ENCODE results near the gene BIN1.

Gene BIN1

GRCh38 chr2:127094509-127095366, 12.2 kb downstream of the BIN1 start:
- DNase-seq (ENCODE audit: extremely low read depth, low read depth), result no peak
- TF ChIP-seq, protein P1, sequence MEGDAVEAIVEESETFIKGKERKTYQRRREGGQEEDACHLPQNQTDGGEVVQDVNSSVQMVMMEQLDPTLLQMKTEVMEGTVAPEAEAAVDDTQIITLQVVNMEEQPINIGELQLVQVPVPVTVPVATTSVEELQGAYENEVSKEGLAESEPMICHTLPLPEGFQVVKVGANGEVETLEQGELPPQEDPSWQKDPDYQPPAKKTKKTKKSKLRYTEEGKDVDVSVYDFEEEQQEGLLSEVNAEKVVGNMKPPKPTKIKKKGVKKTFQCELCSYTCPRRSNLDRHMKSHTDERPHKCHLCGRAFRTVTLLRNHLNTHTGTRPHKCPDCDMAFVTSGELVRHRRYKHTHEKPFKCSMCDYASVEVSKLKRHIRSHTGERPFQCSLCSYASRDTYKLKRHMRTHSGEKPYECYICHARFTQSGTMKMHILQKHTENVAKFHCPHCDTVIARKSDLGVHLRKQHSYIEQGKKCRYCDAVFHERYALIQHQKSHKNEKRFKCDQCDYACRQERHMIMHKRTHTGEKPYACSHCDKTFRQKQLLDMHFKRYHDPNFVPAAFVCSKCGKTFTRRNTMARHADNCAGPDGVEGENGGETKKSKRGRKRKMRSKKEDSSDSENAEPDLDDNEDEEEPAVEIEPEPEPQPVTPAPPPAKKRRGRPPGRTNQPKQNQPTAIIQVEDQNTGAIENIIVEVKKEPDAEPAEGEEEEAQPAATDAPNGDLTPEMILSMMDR (IDR thresholded peaks at IDR 0.05; ENCODE audit: low read depth, low read length), result no peak

DNA sequence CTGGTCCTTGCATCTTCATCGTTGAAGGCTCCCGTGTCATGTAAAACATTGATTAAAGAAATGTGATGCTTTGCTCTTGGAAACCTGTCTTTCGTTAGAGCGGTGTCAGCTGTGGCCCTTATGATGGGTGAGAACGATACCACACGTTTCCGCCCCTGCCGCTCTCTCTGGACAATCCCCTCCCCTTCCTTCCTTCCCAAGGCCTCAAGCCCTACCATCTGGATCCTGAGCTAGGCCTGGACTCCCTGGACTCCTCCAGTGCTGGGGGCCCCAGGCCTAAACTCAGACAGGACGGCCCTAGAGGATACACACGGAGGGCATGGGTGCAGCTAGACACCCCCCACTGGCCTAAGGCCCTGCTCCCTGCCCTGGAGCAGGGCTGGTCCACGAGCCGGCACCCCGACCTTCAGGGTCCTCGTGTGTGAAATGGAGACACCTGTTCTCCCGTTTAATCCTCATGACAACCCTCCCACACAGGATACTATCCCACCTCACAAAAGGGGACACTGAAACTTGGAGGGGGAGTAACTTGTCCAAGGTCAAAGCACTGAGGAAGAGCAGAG, 13.2 kb downstream of the BIN1 start:
- DNase-seq (ENCODE audit: extremely low read depth, low read depth), result no peak

DNA sequence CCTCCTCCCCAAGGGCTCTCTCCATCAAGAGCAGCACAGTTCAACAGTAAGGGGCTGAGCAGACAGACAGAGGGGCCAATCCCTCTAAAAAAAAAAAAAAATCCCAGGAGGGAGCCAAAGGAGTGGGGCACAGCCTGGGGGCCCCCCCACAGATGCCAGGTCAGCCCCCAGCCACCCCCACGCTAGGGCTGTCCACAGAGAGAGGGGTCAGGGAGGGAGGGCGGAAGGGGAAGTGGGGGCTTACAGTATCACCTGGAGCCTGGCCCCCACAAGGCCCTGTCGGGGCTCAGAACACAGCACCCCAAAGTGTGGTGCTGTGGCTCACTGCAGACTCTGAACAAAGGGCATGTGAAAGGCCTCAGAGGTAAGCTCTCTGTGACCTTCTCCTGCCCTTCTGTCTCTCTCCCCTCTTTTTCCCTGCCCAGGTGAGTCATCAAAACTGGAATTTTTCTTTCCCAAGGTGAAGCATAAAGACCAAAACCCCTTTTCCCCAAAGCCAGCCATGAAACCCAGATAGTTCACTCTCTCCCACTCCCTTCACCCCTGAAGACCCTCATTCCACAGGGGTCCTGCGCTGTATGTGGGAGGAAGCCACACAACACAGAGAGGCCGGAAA, 13.9 kb downstream of the BIN1 start:
- no peak for DNase-seq (ENCODE audit: extremely low read depth, low read depth)
- TF ChIP-seq, protein P1 (IDR thresholded peaks at IDR 0.05; ENCODE audit: low read depth, low read length), result no peak

More for the DNA sequence above, 13.2 kb downstream of the BIN1 start:
- TF ChIP-seq, protein P1 (IDR thresholded peaks at IDR 0.05; ENCODE audit: low read depth, low read length), result no peak

- no peak for DNase-seq (ENCODE audit: extremely low read depth, low read depth)
- TF ChIP-seq, protein P1 (IDR thresholded peaks at IDR 0.05; ENCODE audit: low read depth, low read length), result no peak
These were observed 14.6 kb downstream of the BIN1 start for GRCh38 chr2:127092306-127092705.

DNA sequence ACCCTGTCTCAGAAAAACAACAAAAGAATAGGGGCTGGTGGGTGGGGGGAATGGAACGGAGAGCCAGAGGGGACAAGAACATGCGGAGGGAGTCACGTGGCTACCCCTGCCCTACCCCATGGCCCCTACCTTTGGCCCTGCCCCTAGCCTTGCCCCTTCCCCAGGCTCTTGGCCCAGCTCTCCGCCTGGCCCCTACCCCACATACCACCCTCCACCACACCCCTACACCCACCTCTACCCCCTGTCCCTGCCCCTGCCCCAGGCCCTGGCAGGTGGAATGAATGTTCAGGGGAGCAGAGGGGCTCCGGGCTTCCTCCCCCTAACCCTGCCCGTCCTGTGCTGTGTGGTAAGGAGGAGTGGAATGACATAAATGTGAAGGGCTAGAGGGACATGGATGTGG, 15.1 kb downstream of the BIN1 start:
- TF ChIP-seq, protein P1 (IDR thresholded peaks at IDR 0.05; ENCODE audit: low read depth, low read length), result no peak
- DNase-seq (ENCODE audit: extremely low read depth, low read depth), result no peak

GRCh38 chr2:127091148-127091547, 15.8 kb downstream of the BIN1 start:
- DNase-seq (ENCODE audit: extremely low read depth, low read depth), result no peak
- TF ChIP-seq, protein P1 (IDR thresholded peaks at IDR 0.05; ENCODE audit: low read depth, low read length), result no peak
